Midbrain (tissue), 1 donor: ENCODE measurements around the gene BAZ2B.
"Not testable (repeated sequence)": the region's sequence is repeated elsewhere in the genome, so short reads cannot be mapped to it uniquely, and the experiment has no call there.

ENCODE experiments used
- DNase-seq: peaks from one replicate; lab custom pipeline; 2025; lab: John Stamatoyannopoulos, UW

Gene BAZ2B

DNA sequence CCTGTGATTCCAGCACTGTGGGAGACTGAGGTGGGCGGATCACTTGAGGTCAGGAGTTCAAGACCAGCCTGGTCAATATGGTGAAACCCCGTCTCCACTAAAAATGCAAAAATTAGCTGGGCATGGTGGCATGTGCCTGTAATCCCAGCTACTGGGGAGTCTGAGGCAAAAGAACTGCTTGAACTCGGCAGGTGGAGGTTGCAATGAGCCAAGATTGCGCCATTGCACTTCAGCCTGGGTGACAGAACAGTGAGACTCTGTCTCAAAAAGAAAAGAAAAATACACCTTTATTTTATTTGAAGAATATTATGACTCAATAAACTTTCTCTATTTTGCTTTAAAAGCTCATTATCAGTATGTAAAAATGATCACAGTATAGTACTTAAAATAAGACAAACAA lies 81.1 kb downstream of the BAZ2B start:
- not testable (repeated sequence) for DNase-seq

DNA sequence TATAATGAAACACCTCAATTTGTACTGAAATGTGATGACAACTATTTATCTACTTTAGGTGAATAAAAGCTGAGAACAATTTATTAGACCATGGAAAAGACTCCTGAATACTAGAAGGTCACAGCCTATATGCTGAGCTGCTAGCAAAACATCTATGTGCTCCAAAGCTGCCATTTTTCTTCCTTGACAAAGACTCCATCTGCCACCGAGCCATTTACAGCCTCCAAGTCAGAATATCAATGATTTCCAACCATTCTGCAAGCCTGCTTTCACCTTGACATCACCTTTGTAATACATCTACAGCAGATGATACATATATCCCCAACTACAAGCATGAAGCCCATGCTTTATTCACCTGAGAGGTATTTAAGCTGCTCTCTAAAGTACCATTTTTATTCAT lies 84.9 kb downstream of the BAZ2B start:
- no peak for DNase-seq

DNA sequence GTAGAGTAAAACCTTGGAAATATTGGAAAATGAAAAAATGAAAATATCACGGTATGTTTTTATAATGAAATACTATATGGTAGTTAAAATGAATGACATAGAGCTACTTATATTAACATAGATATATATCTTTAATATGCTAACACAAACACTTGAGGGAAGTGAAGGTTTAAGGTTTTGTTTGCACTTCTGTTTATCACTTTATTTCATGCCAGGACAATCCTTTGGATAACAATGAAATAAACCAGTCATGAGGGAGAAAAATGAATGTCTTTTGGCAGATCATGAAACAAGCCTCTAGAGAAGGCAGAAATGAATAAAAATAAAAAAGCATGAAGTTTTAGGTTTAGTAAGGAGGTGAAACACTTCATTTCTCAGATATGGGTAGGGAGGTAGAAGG lies 89.9 kb downstream of the BAZ2B start:
- no peak for DNase-seq

DNA sequence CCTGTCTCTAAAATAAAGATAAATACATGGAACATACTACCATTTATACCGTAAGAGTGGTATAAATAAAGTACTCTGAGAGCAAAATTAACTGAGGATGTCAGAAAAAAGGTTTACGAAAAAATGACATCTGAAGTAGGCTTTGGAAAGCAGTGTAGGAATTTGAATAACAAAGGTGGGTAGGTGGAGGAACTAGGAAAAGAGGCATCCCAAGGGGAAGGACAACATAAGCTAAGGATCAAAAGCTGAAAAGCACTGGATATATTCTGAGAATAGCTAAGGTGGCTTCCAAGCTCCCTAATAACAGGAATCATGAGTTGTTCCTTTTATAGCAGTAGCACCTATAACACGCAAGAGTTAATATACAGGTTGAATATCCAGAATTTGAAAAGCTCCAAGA lies 91.3 kb downstream of the BAZ2B start:
- DNase-seq: no peak

DNA sequence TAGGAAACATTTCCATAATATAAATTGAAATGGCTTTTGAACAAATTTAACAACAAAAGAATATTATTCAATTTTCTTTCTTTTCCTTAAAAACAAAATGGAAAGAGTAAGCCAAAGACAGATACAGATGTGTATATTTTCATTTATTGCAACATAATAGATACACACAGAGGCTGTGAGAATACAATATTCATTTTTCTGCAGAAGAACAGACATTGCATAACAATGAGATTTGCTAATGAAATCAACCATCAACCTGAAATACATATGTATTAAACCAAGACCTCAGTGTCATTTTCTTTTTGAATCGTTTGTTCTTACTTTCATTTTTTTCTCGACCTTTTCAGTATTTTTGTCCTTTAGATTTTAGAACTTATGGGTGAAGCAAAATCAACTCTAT lies 95.1 kb downstream of the BAZ2B start:
- no peak for DNase-seq

DNA sequence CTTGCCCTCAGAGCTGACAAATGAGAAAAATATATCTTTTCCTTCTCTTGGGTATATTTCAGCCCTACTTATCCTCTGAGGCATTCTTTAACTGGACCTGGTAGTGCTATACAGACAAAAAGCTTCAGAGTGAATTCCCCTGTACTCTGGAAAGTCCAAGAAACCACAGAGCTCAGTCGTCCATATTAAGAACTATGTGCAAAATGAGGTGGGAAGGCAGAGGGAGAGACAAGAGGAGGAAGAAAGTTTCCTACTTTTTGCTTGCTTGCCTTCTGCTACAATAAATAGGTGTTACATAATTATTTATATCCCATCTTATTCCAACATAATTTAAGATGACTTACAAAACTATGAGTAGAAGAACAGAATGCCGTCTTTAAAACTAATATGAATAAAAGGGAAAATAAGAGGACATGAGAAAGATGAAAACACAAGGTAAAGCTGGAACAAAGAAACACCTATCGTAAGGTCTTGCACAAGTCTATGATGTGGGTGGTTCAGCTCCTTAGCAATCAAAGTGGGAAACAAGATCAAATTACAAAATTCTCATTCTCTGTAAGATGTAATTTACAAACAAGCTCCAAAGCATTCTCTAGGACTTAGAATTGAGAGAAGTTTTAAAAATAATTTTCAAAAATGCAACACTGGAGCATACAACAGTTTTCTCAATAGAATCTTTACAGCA lies 97.9 kb downstream of the BAZ2B start:
- DNase-seq: no peak

DNA sequence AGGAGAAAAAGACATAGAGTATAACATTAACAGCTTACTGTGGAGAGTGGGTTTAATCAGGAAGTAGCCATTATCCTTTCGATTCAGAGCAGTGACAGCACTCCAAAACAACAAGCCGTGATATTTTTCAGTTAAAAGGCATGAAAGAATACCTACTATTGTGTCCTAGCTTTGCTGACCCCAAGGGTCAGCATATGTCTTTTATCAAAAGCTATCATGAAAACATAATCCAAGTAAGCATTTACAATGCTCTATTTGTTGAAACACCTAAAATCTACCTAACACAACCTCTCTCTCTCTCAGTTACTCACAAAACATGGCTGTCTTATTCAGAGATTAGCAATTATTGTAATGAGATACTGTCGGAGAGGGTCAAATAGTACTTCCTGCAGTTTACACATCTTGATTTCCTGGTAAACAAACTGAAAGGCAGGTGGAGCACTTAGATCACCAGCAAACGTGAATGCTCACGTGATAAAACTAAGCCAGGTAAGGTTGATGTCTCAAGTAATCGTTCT lies 100.0 kb downstream of the BAZ2B start:
- DNase-seq: peak; percentile 67

DNA sequence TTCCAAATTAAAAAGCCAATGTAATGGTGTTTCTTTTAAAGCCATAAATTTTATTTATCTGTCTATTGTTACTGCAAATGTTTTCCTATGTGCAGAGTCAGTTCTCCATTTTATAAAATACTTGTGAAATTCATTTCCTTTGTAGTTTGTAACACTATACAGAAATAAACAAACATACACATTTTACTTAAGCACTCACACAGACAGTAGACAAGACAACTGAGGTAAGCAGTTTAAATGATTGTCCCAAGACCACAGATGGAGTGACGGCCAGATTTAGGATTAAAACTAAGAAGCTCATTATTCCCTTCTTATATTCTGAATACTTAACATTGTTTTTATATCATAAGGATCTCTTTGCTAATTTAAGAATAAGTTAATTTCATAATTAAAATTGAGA lies 100.9 kb downstream of the BAZ2B start:
- no peak for DNase-seq

DNA sequence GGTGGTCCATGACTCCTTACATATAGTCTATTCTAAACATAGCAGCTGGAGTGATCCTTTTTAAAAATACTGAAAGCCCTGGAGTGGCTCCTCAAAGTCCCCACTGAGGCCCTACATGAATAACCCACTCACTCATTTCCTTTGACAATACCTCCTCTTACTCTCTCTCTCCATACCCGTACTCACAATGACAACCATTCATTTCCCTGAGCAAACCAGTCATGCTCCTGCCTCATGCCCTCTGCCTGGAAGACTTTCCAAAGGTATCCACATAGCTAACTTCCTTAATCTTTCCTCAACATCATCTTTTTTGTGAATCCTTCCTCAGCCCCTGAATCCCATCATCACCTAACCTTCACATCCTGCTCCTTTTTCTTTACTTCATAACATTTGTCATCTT lies 102.6 kb downstream of the BAZ2B start:
- DNase-seq: no peak

DNA sequence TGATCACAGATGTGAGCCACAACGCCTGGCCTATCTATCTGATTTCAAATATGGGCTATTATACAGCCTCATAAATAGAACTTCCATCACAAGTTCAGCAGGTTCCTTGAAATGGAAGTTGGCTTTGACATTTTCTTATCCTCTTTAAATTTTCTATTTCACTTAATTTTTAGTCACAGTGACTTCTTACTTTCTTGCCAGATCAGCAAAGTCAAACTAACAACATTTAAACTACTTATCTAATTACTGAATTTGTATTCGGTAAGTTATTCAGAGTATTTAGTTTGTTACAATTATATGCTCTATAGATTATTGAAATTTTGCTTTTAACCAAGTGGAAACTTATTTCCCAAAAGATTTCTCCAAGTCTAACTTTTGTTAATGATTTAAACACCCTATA lies 108.2 kb downstream of the BAZ2B start:
- DNase-seq: no peak

DNA sequence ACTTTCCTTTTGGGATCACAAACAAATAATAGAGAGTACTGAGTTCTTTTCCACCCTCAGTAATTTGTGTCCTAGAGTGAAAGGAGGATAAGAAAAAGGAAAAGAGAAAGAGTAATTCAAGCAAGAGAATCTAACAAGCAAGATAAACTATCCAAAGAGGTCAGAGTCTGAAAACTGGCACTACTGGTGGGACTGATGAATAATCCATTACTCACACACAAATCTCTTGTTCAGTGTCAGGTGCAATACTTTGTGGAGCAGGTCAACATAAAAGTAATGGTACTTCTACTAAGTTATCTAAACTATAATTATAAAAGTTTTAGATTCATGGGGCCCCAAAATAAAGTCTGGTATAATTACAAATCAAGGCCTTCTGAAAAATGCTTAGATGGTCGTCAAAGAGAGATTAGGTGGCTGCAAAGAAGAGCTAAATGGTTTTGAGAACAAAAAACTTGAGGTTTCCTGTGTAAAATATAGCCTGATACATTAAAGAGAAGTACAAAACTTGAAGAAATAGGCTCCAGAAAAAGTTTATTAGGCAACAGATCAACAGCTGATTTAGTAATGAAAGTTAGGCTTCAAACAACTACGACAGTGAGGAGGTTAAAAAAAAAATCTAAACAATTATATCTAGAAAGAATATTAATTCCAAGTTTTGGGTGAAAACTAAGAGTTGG lies 109.4 kb downstream of the BAZ2B start:
- no peak for DNase-seq

DNA sequence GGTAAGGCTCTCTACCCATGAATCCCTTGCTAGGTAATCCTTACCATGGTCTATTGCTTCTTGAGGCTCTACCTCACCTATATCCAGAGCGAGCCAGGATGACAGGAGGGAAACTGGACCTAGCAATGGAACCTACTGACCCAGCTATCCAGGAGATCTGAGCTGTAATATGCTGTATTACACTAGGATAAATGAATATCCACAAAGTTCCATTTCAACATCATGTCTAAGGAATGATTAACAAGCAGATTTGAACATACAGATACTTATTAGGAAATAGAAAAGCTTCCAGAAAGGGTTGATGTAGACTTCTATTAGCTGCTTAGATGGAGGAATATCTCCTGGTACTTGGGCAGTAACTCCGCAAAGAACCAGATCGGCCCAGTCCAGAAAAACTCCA lies 110.1 kb downstream of the BAZ2B start:
- DNase-seq: no peak

DNA sequence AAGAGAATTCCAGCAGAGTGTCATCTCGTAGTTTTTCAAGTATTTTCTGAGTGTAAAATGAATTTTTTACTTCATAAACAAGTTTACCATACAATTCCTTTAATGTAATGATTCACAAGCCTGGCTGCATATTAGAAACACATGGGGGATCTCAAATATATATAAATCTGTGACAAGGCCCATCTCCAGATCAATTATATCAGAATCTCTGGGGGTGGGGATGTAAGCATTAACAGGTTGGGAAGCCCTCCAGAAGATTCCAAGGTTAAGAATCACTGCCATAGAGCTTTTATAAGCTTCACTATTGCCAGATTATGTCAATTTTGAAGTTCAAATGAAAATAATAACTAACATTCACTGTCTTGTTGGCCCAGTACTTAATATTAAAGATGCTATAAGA lies 111.2 kb downstream of the BAZ2B start:
- DNase-seq: no peak

DNA sequence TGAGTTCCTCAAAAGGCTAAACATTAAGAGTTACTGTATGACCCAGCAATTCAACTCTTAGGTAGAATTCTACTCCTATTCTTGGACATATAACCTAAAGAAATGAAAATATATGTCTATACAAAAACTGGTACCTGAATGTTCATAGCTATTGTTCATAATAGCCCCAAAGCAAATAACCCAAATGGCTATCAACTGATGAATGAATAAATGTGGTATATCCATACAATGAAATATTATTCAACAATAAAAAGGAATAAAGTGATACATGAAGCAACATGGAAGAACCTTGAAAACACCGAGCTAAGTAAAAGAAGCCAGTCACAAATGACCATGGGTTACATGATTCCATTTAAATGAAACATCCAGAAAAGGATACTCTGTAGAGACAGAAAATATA lies 114.6 kb downstream of the BAZ2B start:
- no peak for DNase-seq

DNA sequence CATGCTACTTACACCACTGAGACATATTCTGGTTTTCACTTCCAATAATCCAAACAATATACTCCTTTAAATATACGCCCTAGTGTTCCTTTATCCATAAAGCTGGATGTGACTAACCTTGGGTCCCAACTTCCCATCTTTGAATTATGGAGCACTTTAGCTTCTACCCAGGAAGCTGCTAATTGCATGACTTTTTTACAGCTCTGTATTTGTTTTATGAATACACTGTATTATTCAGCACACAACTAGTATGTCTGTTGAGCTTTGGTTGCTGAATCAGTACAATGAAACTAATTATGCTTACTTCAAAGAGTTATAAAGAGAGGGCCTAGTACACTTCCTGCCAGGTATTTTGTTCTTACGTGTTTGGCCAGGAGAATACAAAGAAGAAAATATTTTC lies 118.5 kb downstream of the BAZ2B start:
- DNase-seq: no peak

DNA sequence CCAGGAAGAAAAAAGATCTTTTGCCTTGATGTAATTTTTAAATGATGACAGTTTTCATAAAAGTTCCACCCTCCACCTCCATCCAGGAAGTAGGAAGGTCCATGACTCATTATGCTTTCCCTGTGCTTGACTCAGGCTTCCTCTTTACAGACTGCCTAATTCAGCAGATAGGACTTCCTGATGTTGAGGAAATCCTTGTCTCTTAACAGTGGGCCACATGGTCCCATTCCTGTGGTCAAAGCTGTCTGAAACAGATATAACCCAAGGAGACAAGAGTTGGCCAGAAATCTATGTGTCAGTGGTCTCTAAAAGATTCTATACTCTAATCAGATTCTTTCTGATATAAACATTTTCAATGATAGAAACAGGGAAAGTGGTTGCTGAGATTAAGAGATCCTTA lies 119.1 kb downstream of the BAZ2B start:
- DNase-seq: peak; percentile 15

DNA sequence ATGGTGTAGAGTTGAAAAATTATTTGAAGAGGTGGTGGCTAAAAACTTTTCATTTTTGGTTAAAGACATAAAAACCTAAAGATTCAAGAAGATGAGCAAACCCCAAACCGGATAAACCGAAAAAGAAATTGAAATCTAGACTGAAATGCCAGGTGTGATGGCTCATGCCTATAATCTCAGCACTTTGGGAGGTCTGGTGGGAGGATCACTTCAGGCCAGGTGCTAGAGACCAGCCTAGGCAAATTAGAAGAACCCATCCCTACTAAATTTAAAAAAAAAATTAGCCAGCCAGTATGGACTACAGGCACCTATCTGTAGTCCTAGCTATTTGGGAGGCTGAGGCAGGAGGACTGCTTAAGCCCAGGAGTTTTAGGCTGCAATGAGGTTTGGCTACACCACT lies 126.9 kb downstream of the BAZ2B start:
- DNase-seq: no peak

DNA sequence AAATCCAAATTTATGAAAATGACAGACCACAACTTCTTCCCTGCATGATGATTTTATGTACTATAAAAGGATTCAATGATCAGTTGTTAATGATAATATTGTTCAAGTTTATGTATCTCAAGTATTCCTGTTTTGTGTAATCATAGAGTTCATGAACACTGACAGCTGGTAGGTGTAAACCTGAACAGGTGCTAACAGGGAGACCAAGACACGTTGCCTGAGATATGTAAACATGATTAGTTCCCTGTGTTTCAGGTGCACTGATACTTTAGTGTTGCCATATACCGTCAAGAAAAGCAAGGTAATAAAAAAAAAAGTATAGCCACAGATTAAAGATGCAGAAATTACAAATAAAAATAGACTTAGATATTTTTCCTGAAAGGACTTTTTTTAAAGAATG lies 131.8 kb downstream of the BAZ2B start:
- no peak for DNase-seq

DNA sequence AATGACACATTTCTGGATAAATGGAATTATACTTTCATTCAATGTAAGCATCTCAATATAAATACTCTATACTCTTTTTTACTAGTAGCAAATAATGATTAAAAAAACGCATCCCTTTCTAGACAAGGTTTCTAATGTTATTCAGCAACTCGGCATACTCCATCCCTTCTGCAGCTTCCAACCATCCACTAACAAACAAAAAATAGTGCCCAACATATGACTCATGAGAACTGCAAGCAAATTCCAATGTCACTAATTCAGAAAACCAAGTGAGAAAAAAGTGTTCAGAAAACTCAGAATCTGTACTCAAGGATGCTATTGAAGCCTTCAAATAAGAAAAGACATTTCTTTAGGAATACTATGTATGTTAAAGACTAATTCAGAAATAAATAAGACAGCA lies 140.0 kb downstream of the BAZ2B start:
- DNase-seq: no peak

DNA sequence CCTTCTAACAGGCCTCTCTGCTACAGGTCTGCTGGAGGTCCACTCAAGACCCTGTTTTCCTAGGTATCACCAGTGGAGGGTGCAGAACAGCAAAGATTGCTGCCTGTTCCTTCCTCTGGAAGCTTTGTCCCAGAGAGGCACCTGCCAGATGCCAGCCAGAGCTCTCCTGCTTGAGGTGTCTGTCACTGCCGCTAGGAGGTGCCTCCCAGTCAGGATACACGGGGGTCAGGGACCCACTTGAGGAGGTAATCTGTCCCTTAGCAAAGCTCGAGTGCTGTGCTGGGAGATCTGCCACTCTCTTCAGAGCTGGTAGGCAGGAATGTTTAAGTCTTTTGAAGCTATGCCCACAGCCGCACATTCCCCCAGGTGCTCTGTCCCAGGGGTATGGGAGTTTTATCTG lies 140.6 kb downstream of the BAZ2B start:
- no peak for DNase-seq

DNA sequence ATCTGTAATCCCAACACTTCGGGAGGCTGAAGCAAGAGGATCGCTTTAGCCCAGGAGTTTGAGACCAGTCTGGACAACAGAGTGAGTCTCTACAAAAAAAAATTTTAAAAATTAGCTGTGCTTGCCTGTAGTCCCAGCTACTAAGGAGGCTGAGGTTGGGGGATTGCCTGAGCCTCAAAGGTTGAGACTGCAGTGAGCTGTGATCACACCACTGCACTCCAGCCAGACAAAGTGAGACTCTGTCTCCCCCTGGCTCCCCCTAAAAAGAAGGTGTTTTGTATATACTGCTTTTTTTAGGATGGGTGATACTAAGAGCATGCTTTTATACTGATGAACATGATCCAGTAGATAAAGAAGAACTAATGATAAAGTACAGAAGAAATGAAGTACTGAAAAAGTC lies 145.0 kb downstream of the BAZ2B start:
- no peak for DNase-seq

DNA sequence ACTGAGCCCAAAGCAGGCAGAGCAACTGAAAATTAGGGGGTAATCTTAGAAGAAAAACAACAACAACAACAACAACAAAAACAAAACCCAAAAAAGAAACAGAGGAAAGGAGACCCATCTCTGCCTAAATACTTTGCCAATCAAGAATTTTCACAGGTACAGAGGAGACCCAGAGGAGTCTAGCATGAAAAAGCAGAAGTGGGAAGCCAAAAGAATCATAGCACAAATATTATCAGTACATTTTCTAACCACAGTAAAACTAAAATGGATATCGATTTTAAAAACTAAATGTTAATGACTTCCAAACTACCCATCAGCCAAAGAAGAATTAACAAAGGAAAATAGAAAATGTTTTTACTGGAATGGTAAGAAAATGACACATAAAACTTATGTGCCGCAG lies 148.1 kb downstream of the BAZ2B start:
- no peak for DNase-seq

DNA sequence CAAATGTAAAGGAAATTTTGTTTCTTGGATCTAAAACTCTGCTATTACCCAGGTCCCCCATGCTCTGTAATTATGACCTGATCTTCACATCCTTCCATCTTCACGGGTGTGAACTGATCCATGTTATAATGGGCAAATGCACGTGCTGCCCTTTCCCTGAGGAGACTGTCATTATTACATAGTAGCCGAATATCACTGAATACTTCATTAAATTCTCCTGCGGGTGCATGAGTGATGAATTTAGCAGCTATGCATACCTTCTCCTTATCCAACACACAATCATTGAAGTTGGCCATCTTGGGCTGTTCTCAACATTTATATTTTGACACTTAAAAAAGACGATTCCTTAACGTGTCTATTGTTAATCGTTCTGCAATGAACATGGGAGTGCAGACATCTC lies 153.4 kb downstream of the BAZ2B start:
- DNase-seq: no peak

DNA sequence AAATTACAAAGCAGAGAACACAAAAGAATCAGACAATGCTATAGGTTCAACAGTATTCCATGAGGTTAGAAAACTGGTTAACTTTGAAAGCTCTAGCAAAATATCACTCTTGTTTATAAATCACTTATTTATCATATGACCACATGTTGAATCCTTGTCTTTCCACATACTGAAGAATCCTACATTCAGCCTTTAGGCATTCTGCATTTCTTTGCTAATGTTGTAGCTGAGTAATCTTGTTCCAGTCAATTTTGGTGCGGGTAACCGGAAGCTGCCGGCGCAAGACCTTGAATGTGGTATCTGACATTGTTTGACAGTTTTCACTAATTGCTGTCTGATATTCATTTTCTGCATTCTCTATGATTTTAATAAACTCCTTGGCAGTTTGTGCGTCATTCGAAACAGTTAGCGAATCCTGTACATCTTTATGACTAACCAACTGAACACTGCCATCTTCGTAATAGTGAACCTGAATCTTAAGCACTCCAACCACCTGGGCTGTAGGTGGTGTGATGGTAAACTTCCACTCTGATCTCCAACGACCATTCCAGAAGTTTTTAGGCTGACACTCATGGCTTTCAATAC lies 154.1 kb downstream of the BAZ2B start:
- no peak for DNase-seq
